ENCODE measurements around the gene PITPNM2. TPM values are rescaled to one million over a fixed set of nuclear protein-coding genes. Genes with fewer than 3 reads are reported as not detected.

The PITPNM2 gene
- total RNA-seq, 2 donors from 2014 or later = 7.9 to 14.3 TPM

DNA sequence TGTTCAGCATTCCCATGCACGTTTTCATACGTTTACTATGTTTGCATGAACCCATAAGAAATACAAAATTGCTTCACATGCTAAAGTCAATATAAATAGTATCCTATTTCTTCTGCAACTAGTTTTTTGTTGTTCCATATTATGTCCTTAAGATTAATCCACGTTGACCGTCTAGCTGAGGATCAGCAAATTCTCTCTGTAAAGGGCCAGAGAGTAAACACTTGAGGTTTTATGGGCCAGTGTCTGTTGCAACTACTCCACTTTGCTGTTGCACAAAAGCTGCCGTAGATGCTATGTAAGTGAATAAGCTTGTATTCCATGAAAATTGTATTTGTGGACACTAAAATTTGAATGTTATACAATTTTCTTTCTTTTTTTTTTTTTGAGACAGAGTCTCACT is 21.1 kb upstream of the PITPNM2 start:
- TF ChIP-seq CTCF (IDR thresholded peaks at IDR 0.05) = no peak
- Histone ChIP-seq H3K27ac (no peak overlapping the region), H3K27me3 (replicated peaks; ENCODE audit: insufficient read depth) (no peaks in the 10 kb centered on the region), H3K4me1 (ENCODE audit: control insufficient read depth in 1 of 2, low read depth in 2 of 2) (no peaks in the 10 kb centered on the region), H3K9me3 (no peaks in the 10 kb centered on the region), H3K4me3 (no peak overlapping the region), H3K36me3 (no peaks in the 10 kb centered on the region)
- ATAC-seq (ENCODE audit: insufficient number of reproducible peaks, low FRiP score, low read depth) = no peak
- DNase-seq (ENCODE audit: low spot score) = no peak

- H3K27ac ChIP-seq = no peak overlapping the region
- no peak for ATAC-seq (ENCODE audit: insufficient number of reproducible peaks, low FRiP score, low read depth)
- peaks cover 13% of the 10 kb centered on the region for H3K36me3 ChIP-seq
- no peak overlapping the region for H3K4me3 ChIP-seq
- no peak for TF ChIP-seq CTCF (IDR thresholded peaks at IDR 0.05)
- no peaks in the 10 kb centered on the region for H3K27me3 ChIP-seq (replicated peaks; ENCODE audit: insufficient read depth)
- no peaks in the 10 kb centered on the region for H3K9me3 ChIP-seq
- no peaks in the 10 kb centered on the region for H3K4me1 ChIP-seq (ENCODE audit: control insufficient read depth in 1 of 2, low read depth in 2 of 2)
- DNase-seq (ENCODE audit: low spot score) = no peak
Observed at GRCh38 chr12:123167329-123167728, 16.4 kb upstream of the PITPNM2 start.

GRCh38 chr12:123165537-123165936 is 14.6 kb upstream of the PITPNM2 start:
- no peak for TF ChIP-seq CTCF (IDR thresholded peaks at IDR 0.05)
- H3K9me3 ChIP-seq = no peaks in the 10 kb centered on the region
- no peaks in the 10 kb centered on the region for H3K4me1 ChIP-seq (ENCODE audit: control insufficient read depth in 1 of 2, low read depth in 2 of 2)
- no peak for DNase-seq (ENCODE audit: low spot score)
- no peak overlapping the region for H3K4me3 ChIP-seq
- peaks cover 13% of the 10 kb centered on the region for H3K36me3 ChIP-seq
- H3K27ac ChIP-seq = no peak overlapping the region
- no peaks in the 10 kb centered on the region for H3K27me3 ChIP-seq (replicated peaks; ENCODE audit: insufficient read depth)
- ATAC-seq (ENCODE audit: insufficient number of reproducible peaks, low FRiP score, low read depth) = no peak

- H3K4me1 ChIP-seq (ENCODE audit: control insufficient read depth in 1 of 2, low read depth in 2 of 2) = no peaks in the 10 kb centered on the region
- peaks cover 13% of the 10 kb centered on the region for H3K36me3 ChIP-seq
- no peaks in the 10 kb centered on the region for H3K9me3 ChIP-seq
- DNase-seq (ENCODE audit: low spot score) (no peak), ATAC-seq (ENCODE audit: insufficient number of reproducible peaks, low FRiP score, low read depth) (no peak)
- no peak overlapping the region for H3K4me3 ChIP-seq
- no peak for TF ChIP-seq CTCF (IDR thresholded peaks at IDR 0.05)
- no peaks in the 10 kb centered on the region for H3K27me3 ChIP-seq (replicated peaks; ENCODE audit: insufficient read depth)
- no peak overlapping the region for H3K27ac ChIP-seq
Observed at GRCh38 chr12:123164710-123165261, 13.9 kb upstream of the PITPNM2 start.

DNA sequence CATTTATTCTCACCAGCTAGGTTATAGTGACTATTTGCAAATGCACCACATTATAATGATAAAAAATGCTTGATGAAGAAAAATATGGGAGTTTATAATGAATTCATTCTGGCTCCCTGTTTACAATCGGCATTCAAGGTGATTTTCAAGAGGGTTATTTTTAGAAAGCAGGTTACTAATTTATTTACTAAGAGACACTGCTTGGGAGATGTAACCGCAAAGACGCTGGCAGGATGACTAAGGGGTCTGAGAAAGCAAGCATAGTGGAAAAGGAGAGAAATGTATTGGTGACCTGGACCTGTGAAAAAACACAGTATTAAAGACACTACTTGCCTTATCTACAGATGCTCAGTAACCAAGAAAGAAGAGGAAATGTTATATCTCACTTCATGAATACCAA is 13.3 kb upstream of the PITPNM2 start:
- Histone ChIP-seq H3K27ac (no peak overlapping the region), H3K27me3 (replicated peaks; ENCODE audit: insufficient read depth) (no peaks in the 10 kb centered on the region), H3K36me3 (peaks cover 13% of the 10 kb centered on the region), H3K4me3 (no peak overlapping the region), H3K4me1 (ENCODE audit: control insufficient read depth in 1 of 2, low read depth in 2 of 2) (no peaks in the 10 kb centered on the region), H3K9me3 (no peaks in the 10 kb centered on the region)
- DNase-seq (ENCODE audit: low spot score) = no peak
- ATAC-seq (ENCODE audit: insufficient number of reproducible peaks, low FRiP score, low read depth) = no peak
- TF ChIP-seq CTCF (IDR thresholded peaks at IDR 0.05) = no peak
